GM19240 (cell line): ENCODE results near the gene TRAPPC6A.

Experiments used
- DNase-seq: peaks from one replicate; pipeline ENCODE4 v3.0.0; 2011; ENCODE audit warnings: low spot score; ENCODE audit not compliant: insufficient read length

The TRAPPC6A gene

GRCh38 chr19:45163751-45164460 lies 14.1 kb downstream of the TRAPPC6A start:
- DNase-seq = no peak

- DNase-seq = no peak
Observed at GRCh38 chr19:45163156-45163555, 14.9 kb downstream of the TRAPPC6A start.

- DNase-seq = no peak
Observed at GRCh38 chr19:45162608-45163143, 15.4 kb downstream of the TRAPPC6A start.

GRCh38 chr19:45161738-45162607 lies 16.1 kb downstream of the TRAPPC6A start:
- no peak for DNase-seq

GRCh38 chr19:45160870-45161737 lies 16.9 kb downstream of the TRAPPC6A start, which contains the start of gene NKPD1:
Gene NKPD1, minus strand, starts transcription at chr19:45160982. Its CDS starts 832 bp downstream, at chr19:45160150.
- no peak for DNase-seq

GRCh38 chr19:45159971-45160324 lies 18.1 kb downstream of the TRAPPC6A start:
- no peak for DNase-seq

GRCh38 chr19:45159210-45159970 lies 18.6 kb downstream of the TRAPPC6A start:
- DNase-seq = no peak

- no peak for DNase-seq
Observed at GRCh38 chr19:45158503-45159209, 19.4 kb downstream of the TRAPPC6A start.

GRCh38 chr19:45156751-45157150 lies 21.3 kb downstream of the TRAPPC6A start:
- no peak for DNase-seq

- no peak for DNase-seq
Observed at GRCh38 chr19:45156011-45156630, 21.9 kb downstream of the TRAPPC6A start.

GRCh38 chr19:45154064-45154827 lies 23.8 kb downstream of the TRAPPC6A start:
- DNase-seq = no peak

- DNase-seq = no peak
Observed at GRCh38 chr19:45153339-45154063, 24.5 kb downstream of the TRAPPC6A start.

- no peak for DNase-seq
Observed at GRCh38 chr19:45152504-45153338, 25.3 kb downstream of the TRAPPC6A start.

- no peak for DNase-seq
Observed at GRCh38 chr19:45151821-45152503, 26.1 kb downstream of the TRAPPC6A start.

GRCh38 chr19:45151320-45151719 lies 26.7 kb downstream of the TRAPPC6A start:
- DNase-seq = no peak

GRCh38 chr19:45150751-45151281 lies 27.2 kb downstream of the TRAPPC6A start:
- no peak for DNase-seq
